HG03108 (cell line): ENCODE results near the gene RETSAT.

Experiments used
- ATAC-seq: cut with Tn5 transposase; IDR thresholded peaks from one replicate; pipeline ENCODE4 v1.9.1; 2021; ENCODE audit warnings: moderate library complexity; ENCODE audit not compliant: unreplicated experiment

RETSAT gene

GRCh38 chr2:85309699-85310321 lies 44.5 kb downstream of the RETSAT start:
- no peak for ATAC-seq

- no peak for ATAC-seq
Observed at GRCh38 chr2:85308896-85309555, 45.3 kb downstream of the RETSAT start.

DNA sequence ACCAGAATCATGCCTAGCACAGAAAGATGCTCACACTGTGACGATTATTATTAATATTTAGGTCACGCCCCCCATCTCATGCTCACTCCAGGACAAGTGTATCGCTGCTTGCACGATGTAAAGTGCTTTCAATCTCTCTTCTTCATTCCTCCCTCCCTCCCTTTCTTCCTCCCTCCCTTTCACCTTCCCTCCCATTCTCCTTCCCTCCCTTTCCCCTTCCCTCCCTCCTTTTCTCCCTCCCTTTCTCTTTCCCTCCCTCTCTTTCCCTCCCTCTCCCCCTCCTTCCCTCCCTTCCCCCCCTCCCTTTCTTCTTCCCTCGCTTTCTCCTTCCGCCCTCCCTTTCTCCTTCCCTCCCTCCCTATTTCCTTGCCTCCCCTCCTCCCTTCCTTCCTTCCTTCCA lies 46.1 kb downstream of the RETSAT start:
- no peak for ATAC-seq

DNA sequence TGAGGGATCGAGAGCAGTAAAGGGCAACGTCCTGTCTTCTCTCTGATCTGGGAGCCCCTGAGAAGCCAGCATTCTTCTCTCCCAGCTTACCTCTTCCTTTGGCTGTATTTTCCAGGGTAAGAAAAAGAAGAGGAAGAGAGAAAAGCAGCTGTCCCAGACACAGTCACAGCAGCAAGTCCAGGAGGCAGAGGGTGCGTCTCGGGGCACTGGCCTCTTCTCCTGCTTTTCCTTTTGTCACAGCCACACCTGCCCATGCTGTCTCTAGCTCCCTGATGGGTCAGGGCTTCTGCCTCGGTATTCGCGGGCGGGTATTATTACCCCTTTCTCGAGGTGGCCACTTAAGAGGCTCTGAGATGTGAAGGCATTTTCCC lies 46.8 kb downstream of the RETSAT start:
- no peak for ATAC-seq

DNA sequence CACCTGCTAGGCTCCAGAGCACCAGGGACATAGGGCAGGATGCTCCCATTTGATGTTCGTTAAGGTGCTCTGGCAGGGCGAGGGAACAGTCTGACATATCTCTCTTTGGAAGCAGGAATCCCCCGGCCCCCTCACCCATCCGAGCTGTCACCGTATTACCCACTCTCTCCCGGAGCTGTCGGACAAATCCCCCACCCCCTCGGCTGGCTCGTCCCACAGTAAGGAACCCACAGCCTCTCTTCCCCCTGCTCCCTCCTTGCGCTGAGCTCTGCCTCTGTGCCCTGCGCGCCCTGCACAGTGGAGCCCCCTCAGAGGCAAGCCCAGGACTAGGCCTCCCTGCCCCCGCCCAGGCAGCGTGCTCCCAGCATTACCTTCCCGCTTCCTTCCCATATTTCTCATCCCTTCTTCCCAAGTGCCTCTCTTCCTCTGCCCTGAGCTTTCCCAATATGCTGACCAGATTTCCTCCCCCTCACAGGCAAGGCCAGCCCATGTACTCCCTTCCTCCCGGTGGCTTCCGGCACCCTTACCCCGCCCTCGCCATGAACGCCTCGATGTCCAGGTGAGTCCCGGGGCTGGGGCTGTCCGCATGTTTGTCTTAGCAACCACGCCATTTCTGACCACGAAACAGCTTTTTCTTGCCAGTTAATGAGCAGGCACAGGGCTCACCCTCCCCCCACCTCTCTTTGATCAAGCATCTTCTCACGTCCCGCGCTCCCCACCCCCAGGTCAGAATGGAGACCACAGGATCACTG lies 50.4 kb downstream of the RETSAT start:
- ATAC-seq: no peak

- ATAC-seq: no peak
Observed at GRCh38 chr2:85302121-85302520, 52.2 kb downstream of the RETSAT start.
